ENCODE results near the gene SEMA6D. TPM values are rescaled to one million over a fixed set of nuclear protein-coding genes. Genes with fewer than 3 reads are reported as not detected.

The SEMA6D gene
- polyA plus RNA-seq, 1 donor from 2014 or later = 108 TPM

DNA sequence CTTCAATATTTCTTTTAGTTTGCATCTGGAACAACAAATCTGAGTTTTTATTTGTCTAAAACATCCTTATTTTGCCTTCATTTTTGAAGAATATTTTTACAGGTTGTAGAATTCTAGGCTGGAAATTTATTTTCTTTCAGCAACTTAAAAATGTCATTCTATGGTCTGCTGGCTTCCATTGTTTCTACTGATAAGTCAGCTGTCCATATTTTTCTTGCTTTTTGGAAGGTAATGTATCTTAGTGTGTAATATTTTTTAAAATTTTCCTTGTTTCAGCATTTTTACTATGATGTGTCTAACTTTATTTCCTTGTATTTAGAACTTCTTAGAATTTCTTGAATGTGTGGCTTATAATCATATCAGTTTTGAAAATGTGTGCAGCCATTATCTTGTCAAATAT is 37.0 kb downstream of the SEMA6D start:
- peaks cover 6% of the 10 kb centered on the region for H3K79me2 ChIP-seq (replicated peaks; ENCODE audit: insufficient read depth, low read length)
- no peak overlapping the region for H3K4me3 ChIP-seq (ENCODE audit: low read length)
- TF ChIP-seq CTCF (IDR thresholded peaks at IDR 0.05; ENCODE audit: poor library complexity, severe bottlenecking) = no peak
- no peak for TF ChIP-seq REST (IDR thresholded peaks at IDR 0.05; ENCODE audit: borderline replicate concordance)

DNA sequence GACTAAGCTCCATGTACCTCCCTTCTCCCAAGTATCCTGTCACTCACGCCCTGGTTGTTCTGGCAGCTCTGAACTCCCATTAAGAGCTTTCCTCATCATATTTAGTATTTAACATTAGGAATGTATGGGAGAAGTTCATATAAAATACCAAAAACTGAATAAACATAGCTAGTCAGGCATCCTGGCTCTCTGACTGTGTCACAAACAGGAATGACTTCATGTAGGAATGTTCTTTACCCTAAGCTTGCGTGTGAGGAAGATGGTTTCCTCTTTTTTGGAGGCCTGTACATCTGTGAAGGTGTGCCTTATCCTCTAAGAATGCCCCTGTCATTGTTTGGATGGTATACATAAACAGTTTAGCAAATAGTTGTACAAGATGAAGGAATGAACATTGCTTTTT is 38.6 kb downstream of the SEMA6D start:
- H3K9me3 ChIP-seq (ENCODE audit: low read length) = no peaks in the 10 kb centered on the region
- H3F3A ChIP-seq (ENCODE audit: insufficient read depth, low read length, poor library complexity, severe bottlenecking) = no peaks in the 10 kb centered on the region
- no peaks in the 10 kb centered on the region for H3K36me3 ChIP-seq (ENCODE audit: insufficient read depth, low read length)
- H3K79me2 ChIP-seq (replicated peaks; ENCODE audit: insufficient read depth, low read length) = peaks cover 3% of the 10 kb centered on the region
- no peak overlapping the region for H2AFZ ChIP-seq (ENCODE audit: low read depth, low read length)
- no peak overlapping the region for H3K4me2 ChIP-seq (ENCODE audit: low read length)
- no peak overlapping the region for H3K9ac ChIP-seq (ENCODE audit: low read length)
- no peaks in the 10 kb centered on the region for H4K20me1 ChIP-seq (ENCODE audit: insufficient read depth)
- TF ChIP-seq TAF1 (IDR thresholded peaks at IDR 0.05; ENCODE audit: low read depth) = no peak
- no peak for TF ChIP-seq CTCF (IDR thresholded peaks at IDR 0.05; ENCODE audit: poor library complexity, severe bottlenecking)
- no peak for TF ChIP-seq POLR2AphosphoS5 (IDR thresholded peaks at IDR 0.05)
- no peak for TF ChIP-seq RAD21 (conservative IDR thresholded peaks at IDR 0.05)
- TF ChIP-seq EP300 (conservative IDR thresholded peaks at IDR 0.05; ENCODE audit: poor library complexity, severe bottlenecking) = no peak
- TF ChIP-seq EZH2 (IDR thresholded peaks at IDR 0.05; ENCODE audit: borderline replicate concordance, insufficient read depth, low read length, poor library complexity, severe bottlenecking) = no peak
- TF ChIP-seq REST (IDR thresholded peaks at IDR 0.05; ENCODE audit: borderline replicate concordance) = no peak
- no peak for TF ChIP-seq SMC3 (conservative IDR thresholded peaks at IDR 0.05; ENCODE audit: poor library complexity)
- no peak for TF ChIP-seq MXI1 (conservative IDR thresholded peaks at IDR 0.05; ENCODE audit: poor library complexity, severe bottlenecking)
- H3K4me3 ChIP-seq (ENCODE audit: low read length) = no peak overlapping the region
- H3K27me3 ChIP-seq (ENCODE audit: insufficient read depth, low read depth, low read length) = no peaks in the 10 kb centered on the region
- no peaks in the 10 kb centered on the region for H3K9me2 ChIP-seq (ENCODE audit: insufficient read depth, low read length)
- no peak overlapping the region for H3K27ac ChIP-seq (ENCODE audit: low read length)

More for the DNA sequence above, 37.0 kb downstream of the SEMA6D start:
- Histone ChIP-seq H3K36me3 (ENCODE audit: insufficient read depth, low read length) (no peaks in the 10 kb centered on the region), H3K4me2 (ENCODE audit: low read length) (no peak overlapping the region), H3K9me2 (ENCODE audit: insufficient read depth, low read length) (no peaks in the 10 kb centered on the region), H4K20me1 (ENCODE audit: insufficient read depth) (no peaks in the 10 kb centered on the region), H3K27ac (ENCODE audit: low read length) (no peak overlapping the region), H3K27me3 (ENCODE audit: insufficient read depth, low read depth, low read length) (no peaks in the 10 kb centered on the region), H3K9ac (ENCODE audit: low read length) (no peak overlapping the region), H3F3A (ENCODE audit: insufficient read depth, low read length, poor library complexity, severe bottlenecking) (no peaks in the 10 kb centered on the region), H2AFZ (ENCODE audit: low read depth, low read length) (no peak overlapping the region), H3K9me3 (ENCODE audit: low read length) (no peaks in the 10 kb centered on the region)
